GM18507 (cell line): Measurements from ENCODE around the gene PAF1.
"Not testable (repeated sequence)": the region's sequence is repeated elsewhere in the genome, so short reads cannot be mapped to it uniquely, and the experiment has no call there.

Source experiments
- DNase-seq: peaks from one replicate; pipeline ENCODE4 v3.0.0; 2011; ENCODE audit warnings: low read depth; ENCODE audit not compliant: insufficient read length; ENCODE audit errors: extremely low spot score
- FAIRE-seq: peaks from 2 replicates; lab custom pipeline; 2011; peaks lifted over from hg19 to GRCh38; lab: Jason Lieb, UNC

PAF1 gene

GRCh38 chr19:39386557-39386956 lies 4.3 kb downstream of the PAF1 start:
- DNase-seq = no peak
- no peak for FAIRE-seq

- DNase-seq = no peak
- no peak for FAIRE-seq
These were observed 5.1 kb downstream of the PAF1 start for GRCh38 chr19:39385629-39386411.

DNA sequence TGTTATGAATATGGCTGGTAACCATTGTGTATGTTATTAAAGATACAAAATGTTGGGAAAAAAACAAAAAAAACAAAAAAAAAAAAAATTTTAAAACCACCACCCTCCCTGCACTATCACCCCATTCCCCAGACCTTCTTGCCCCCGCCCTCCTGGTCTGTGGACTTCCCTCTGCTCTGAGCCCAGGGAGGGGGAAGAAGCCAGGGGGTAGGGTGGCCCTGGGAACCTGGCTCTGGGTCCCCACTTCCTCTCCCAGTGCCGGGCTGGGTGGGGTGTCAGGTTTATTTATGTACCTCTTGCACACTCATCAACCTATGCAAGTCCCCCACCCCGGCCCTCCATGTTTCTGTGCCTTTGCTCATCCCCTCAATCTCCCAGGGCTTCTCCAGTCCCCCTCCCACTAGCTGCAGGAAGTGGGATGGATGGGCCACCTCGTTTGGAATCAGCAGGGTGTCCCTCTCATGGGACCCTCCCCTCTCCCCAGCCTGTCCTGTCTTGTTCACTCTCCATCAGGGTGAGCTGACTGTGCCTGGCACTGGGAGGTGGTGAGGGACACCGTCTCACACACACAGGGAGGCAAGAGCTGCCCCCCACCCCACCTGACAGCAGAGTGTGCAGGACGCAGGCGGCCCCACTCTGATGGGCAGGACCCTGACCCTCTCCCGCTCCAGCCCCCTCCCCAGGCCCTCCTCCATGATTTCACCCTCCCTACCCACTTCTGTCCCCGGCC lies 5.9 kb downstream of the PAF1 start:
- no peak for FAIRE-seq
- no peak for DNase-seq

DNA sequence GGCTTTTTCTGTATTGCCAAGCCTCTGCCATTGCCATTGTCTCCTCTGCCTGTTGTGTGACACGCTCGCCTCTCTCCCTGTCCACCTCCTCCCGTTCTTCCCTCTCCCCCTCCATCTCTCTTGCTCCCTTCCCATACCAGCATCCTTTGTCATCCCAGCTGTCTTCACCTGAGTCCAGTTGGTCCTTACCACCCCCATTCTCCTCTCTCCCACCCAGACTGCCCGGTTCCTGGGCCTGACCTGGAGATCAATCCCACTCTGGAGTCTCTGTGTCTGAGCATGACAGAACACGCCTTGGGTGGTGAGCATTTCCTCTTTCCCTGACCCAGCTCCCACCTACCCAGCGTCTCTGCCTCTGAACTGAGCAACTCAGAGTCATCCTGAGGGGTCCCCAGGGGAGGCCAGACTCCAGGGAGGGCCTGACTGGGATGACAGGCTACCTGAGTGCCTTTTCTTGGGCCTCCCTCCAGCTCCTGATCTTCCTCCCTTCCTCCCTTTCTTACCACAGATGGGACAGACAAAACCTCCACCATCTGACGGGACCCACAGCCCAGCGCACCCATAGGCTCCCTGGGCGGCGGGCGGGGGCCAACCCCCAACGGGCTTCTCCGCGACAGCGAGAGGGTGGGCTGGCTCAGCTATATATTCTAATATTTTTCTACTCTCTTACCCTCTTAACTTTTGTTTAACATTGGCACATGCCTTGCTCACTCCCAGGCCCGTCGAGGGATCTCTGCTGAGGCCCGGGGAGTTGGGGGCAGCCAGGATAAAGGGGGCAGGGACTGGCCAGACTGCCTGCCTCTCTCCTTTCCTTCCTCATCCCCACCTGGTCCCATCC lies 7.7 kb downstream of the PAF1 start:
- no peak for DNase-seq
- FAIRE-seq = no peak

- FAIRE-seq (no peak), DNase-seq (no peak)
These were observed 8.8 kb downstream of the PAF1 start for GRCh38 chr19:39381910-39382611.

GRCh38 chr19:39380521-39381502 lies 10.1 kb downstream of the PAF1 start:
- DNase-seq = no peak
- FAIRE-seq = no peak

DNA sequence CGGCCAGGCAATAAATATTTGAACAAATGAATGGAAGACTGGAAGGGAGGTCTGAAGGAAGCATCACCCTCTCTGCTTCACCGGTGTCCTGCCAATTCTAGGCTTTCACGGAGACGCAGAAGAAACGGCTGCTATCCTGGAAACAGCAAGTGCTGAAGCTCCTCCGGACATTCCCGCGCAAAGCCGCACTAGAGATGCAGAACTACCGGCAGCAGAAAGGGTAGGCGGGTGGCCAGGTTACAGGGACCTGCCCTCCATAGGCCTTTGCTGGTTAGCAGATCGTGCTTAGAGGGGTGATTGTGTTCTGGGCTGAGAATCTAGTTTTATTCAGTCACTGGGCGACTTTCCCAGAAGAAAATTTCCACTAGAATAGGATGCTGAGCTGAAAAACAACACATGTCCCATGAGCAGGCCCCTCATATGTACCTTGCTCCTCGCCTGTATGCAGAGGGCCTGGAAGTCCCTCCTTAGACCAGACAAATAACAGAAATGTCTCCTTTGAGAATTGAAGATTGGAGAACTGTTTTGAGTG lies 11.0 kb downstream of the PAF1 start:
- FAIRE-seq (no peak), DNase-seq (no peak)

DNA sequence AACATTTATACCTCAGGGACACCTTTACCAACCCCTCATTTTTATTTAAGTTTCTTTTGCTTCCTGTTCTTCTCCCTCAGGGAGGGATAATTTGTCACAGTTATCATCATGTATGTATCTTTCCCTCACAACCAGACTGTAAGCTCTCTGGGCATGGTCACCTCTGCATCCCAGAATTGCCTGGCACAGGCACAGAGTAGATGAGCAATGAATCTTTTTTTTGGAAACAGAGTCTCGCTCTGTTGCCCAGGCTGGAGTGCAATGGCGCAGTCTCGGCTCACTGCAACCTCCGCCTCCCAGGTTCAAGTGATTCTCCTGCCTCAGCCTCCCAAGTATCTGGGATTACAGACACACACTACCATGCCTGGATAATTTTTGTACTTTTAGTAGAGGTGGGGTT lies 11.5 kb downstream of the PAF1 start:
- not testable (repeated sequence) for DNase-seq, FAIRE-seq

- DNase-seq (no peak), FAIRE-seq (no peak)
These were observed 13.2 kb downstream of the PAF1 start for GRCh38 chr19:39377373-39378362.

DNA sequence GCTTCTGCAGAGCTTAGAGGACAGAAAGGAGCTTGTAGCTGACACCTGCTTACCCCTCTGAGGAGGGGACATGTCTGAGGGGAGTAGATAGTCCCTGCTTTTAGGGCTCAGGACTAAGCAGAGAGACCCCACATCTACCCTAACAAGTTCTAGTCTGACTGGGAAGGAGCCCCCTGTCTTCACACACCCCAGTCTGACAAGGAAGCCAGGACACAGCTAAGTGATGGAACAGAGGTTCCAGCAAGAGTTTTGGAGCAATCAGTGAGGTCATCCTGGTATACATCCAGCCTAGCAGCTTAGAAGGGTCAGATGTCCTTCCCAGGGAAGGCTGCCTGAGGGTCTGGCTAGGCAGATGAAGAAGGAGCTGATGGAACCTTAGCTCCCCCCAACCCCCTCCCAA lies 15.0 kb downstream of the PAF1 start:
- DNase-seq (no peak), FAIRE-seq (no peak)

GRCh38 chr19:39372941-39373340 lies 18.0 kb downstream of the PAF1 start:
- no peak for FAIRE-seq
- no peak for DNase-seq

GRCh38 chr19:39372047-39372802 lies 18.7 kb downstream of the PAF1 start:
- no peak for DNase-seq
- no peak for FAIRE-seq

GRCh38 chr19:39370735-39371134 lies 20.2 kb downstream of the PAF1 start:
- no peak for DNase-seq
- no peak for FAIRE-seq

- DNase-seq (no peak), FAIRE-seq (no peak)
These were observed 21.7 kb downstream of the PAF1 start for GRCh38 chr19:39369200-39369599.

- FAIRE-seq (no peak), DNase-seq (no peak)
These were observed 25.4 kb downstream of the PAF1 start for GRCh38 chr19:39365531-39365930.

DNA sequence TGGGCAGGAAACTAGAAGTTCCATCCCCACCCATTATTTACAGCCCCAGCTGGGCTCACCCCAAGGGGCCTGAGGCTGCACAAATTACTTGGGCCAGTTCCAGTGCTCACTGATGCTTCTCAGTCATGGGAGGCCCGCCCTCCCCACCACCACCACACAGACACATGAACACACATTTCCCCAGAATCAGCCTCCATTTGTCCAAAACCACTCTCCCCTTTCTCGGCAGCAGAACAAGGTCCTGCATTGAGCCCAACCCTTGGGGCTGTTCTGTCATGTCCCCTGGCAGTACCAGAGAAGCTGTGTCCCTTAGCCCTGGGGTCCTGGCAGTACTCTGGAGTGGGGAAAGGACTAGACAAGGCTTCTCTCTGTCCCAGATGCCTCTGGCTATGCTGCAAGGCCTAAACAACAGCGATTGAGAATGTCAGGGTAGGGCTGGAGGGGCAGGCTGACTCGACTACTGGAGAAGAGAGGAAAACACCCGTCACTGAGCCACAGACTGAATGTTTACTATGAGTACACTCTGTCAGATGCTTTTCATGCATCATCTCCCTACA lies 26.9 kb downstream of the PAF1 start:
- DNase-seq (no peak), FAIRE-seq (no peak)
